Subcutaneous abdominal adipose tissue (tissue), 5 donors: ENCODE results near the gene PRR5L.

Experiments
- H3K27ac ChIP-seq: one replicate; pipeline ENCODE4 v1.7.0; 2013; ENCODE audit warnings: low read depth, mild to moderate bottlenecking, inconsistent platforms, low read length, moderate library complexity
- H3K27me3 ChIP-seq, 5 donors: one replicate each; pipeline ENCODE4 v1.7.0; 2013; ENCODE audit warnings: low read length in 5 of 5, inconsistent platforms in 1 of 5; ENCODE audit not compliant: control insufficient read depth in 5 of 5, insufficient read depth in 4 of 5
- H3K36me3 ChIP-seq, 5 donors: one replicate each; pipeline ENCODE4 v1.7.0; 2013; ENCODE audit warnings: low read length in 5 of 5; ENCODE audit not compliant: control insufficient read depth in 5 of 5, insufficient read depth in 5 of 5
- H3K4me1 ChIP-seq, 5 donors: one replicate each; pipeline ENCODE4 v1.7.0; 2013; ENCODE audit warnings: low read length in 5 of 5, mild to moderate bottlenecking in 3 of 5, moderate library complexity in 1 of 5; ENCODE audit not compliant: control insufficient read depth in 5 of 5, insufficient read depth in 5 of 5
- H3K4me3 ChIP-seq, 5 donors: one replicate each; pipeline ENCODE4 v1.7.0; 2013; ENCODE audit warnings: low read length in 5 of 5, low read depth in 1 of 5
- H3K9ac ChIP-seq, 5 donors: one replicate each; pipeline ENCODE4 v1.7.0; 2013; ENCODE audit warnings: low read length in 5 of 5, mild to moderate bottlenecking in 4 of 5, moderate library complexity in 3 of 5
- H3K9me3 ChIP-seq, 5 donors: one replicate each; pipeline ENCODE4 v1.7.0; 2013; ENCODE audit warnings: low read length in 5 of 5; ENCODE audit not compliant: control insufficient read depth in 5 of 5
- donor health status: healthy.
- donor health status: healthy.
- donor health status: healthy.
- donor health status: healthy.
- donor health status: healthy.

The PRR5L gene

GRCh38 chr11:36395978-36396736 lies 100.1 kb downstream of the PRR5L start:
- H3K9ac ChIP-seq, result no peak overlapping the region
- H3K9me3 ChIP-seq, result no peaks in the 10 kb centered on the region
- H3K4me3 ChIP-seq, result no peak overlapping the region
- peaks cover 17 to 36% (median 30%) of the 10 kb centered on the region in 5 donors for H3K36me3 ChIP-seq
- no peaks in the 10 kb centered on the region for H3K4me1 ChIP-seq
- H3K27me3 ChIP-seq, result no peaks in the 10 kb centered on the region
- no peak overlapping the region for H3K27ac ChIP-seq

- no peaks in the 10 kb centered on the region for H3K9me3 ChIP-seq
- H3K9ac ChIP-seq, result no peak overlapping the region
- no peak overlapping the region for H3K4me3 ChIP-seq
- H3K27ac ChIP-seq, result no peak overlapping the region
- no peaks in the 10 kb centered on the region for H3K27me3 ChIP-seq
- peaks cover 0 to 9% (median 8%) of the 10 kb centered on the region in 5 donors for H3K4me1 ChIP-seq
- peaks cover 17 to 49% (median 42%) of the 10 kb centered on the region in 5 donors for H3K36me3 ChIP-seq
Measured at GRCh38 chr11:36398231-36398953, 102.3 kb downstream of the PRR5L start.

GRCh38 chr11:36399236-36399635 lies 103.1 kb downstream of the PRR5L start:
- no peaks in the 10 kb centered on the region for H3K9me3 ChIP-seq
- H3K27ac ChIP-seq, result no peak overlapping the region
- no peak overlapping the region for H3K4me3 ChIP-seq
- peaks cover 0 to 9% (median 8%) of the 10 kb centered on the region in 5 donors for H3K4me1 ChIP-seq
- no peaks in the 10 kb centered on the region for H3K27me3 ChIP-seq
- H3K36me3 ChIP-seq, result peaks cover 18 to 52% (median 42%) of the 10 kb centered on the region in 5 donors
- H3K9ac ChIP-seq, result no peak overlapping the region

- H3K9me3 ChIP-seq, result no peaks in the 10 kb centered on the region
- no peak overlapping the region for H3K9ac ChIP-seq
- H3K36me3 ChIP-seq, result peaks cover 15 to 54% (median 44%) of the 10 kb centered on the region in 5 donors
- peaks cover 0 to 9% (median 8%) of the 10 kb centered on the region in 5 donors for H3K4me1 ChIP-seq
- H3K27me3 ChIP-seq, result no peaks in the 10 kb centered on the region
- H3K27ac ChIP-seq, result no peak overlapping the region
- H3K4me3 ChIP-seq, result no peak overlapping the region
Measured at GRCh38 chr11:36399745-36400144, 103.7 kb downstream of the PRR5L start.

- H3K27ac ChIP-seq, result no peak overlapping the region
- H3K36me3 ChIP-seq, result peaks cover 15 to 63% (median 49%) of the 10 kb centered on the region in 5 donors
- H3K9me3 ChIP-seq, result no peaks in the 10 kb centered on the region
Measured at GRCh38 chr11:36400766-36401455, 104.8 kb downstream of the PRR5L start.

GRCh38 chr11:36402568-36403170 lies 106.6 kb downstream of the PRR5L start:
- Histone ChIP-seq H3K9ac (no peak overlapping the region), H3K9me3 (no peaks in the 10 kb centered on the region), H3K4me3 (no peak overlapping the region), H3K27ac (no peak overlapping the region), H3K4me1 (peaks cover 0 to 10% (median 9%) of the 10 kb centered on the region in 5 donors), H3K36me3 (peaks cover 10 to 63% (median 41%) of the 10 kb centered on the region in 5 donors), H3K27me3 (no peaks in the 10 kb centered on the region)

More at GRCh38 chr11:36400766-36401455, 104.8 kb downstream of the PRR5L start:
- Histone ChIP-seq H3K4me1 (peaks cover 0 to 9% (median 8%) of the 10 kb centered on the region in 5 donors), H3K27me3 (no peaks in the 10 kb centered on the region), H3K4me3 (no peak overlapping the region), H3K9ac (no peak overlapping the region)

GRCh38 chr11:36403661-36404060 lies 107.6 kb downstream of the PRR5L start:
- peaks cover 10 to 54% (median 37%) of the 10 kb centered on the region in 5 donors for H3K36me3 ChIP-seq

GRCh38 chr11:36404831-36405230 lies 108.7 kb downstream of the PRR5L start:
- H3K9me3 ChIP-seq, result no peaks in the 10 kb centered on the region
- no peak overlapping the region for H3K9ac ChIP-seq
- peaks cover 10 to 45% (median 37%) of the 10 kb centered on the region in 5 donors for H3K36me3 ChIP-seq
- H3K4me3 ChIP-seq, result no peak overlapping the region
- no peaks in the 10 kb centered on the region for H3K27me3 ChIP-seq
- peaks cover 3 to 31% (median 20%) of the 10 kb centered on the region in 5 donors for H3K4me1 ChIP-seq
- no peak overlapping the region for H3K27ac ChIP-seq

More at GRCh38 chr11:36403661-36404060, 107.6 kb downstream of the PRR5L start:
- Histone ChIP-seq H3K27me3 (no peaks in the 10 kb centered on the region), H3K27ac (no peak overlapping the region), H3K9ac (no peak overlapping the region), H3K4me1 (peaks cover 0 to 20% (median 9%) of the 10 kb centered on the region in 5 donors), H3K9me3 (no peaks in the 10 kb centered on the region), H3K4me3 (no peak overlapping the region)

- no peak overlapping the region for H3K9ac ChIP-seq
- no peak overlapping the region for H3K27ac ChIP-seq
- no peaks in the 10 kb centered on the region for H3K9me3 ChIP-seq
- H3K27me3 ChIP-seq, result no peaks in the 10 kb centered on the region
- H3K36me3 ChIP-seq, result peaks cover 5 to 48% (median 34%) of the 10 kb centered on the region in 5 donors
- peaks cover 3 to 39% (median 28%) of the 10 kb centered on the region in 5 donors for H3K4me1 ChIP-seq
- H3K4me3 ChIP-seq, result no peak overlapping the region
Measured at GRCh38 chr11:36405585-36406367, 109.7 kb downstream of the PRR5L start.
